Stimulated activated CD4-positive, alpha-beta T cell treated with anti-CD3 and anti-CD28 coated beads, Interleukin-1b, Interleukin-23, amount 100 ng/mL, for 4 hours (primary cell): Measurements from ENCODE around the gene C16orf96.

Source experiments
- DNase-seq, 2 donors: peaks; one replicate each; pipeline ENCODE4 v3.0.0-alpha.2; 2020; ENCODE audit warnings: low read depth in 2 of 2

C16orf96 gene

DNA sequence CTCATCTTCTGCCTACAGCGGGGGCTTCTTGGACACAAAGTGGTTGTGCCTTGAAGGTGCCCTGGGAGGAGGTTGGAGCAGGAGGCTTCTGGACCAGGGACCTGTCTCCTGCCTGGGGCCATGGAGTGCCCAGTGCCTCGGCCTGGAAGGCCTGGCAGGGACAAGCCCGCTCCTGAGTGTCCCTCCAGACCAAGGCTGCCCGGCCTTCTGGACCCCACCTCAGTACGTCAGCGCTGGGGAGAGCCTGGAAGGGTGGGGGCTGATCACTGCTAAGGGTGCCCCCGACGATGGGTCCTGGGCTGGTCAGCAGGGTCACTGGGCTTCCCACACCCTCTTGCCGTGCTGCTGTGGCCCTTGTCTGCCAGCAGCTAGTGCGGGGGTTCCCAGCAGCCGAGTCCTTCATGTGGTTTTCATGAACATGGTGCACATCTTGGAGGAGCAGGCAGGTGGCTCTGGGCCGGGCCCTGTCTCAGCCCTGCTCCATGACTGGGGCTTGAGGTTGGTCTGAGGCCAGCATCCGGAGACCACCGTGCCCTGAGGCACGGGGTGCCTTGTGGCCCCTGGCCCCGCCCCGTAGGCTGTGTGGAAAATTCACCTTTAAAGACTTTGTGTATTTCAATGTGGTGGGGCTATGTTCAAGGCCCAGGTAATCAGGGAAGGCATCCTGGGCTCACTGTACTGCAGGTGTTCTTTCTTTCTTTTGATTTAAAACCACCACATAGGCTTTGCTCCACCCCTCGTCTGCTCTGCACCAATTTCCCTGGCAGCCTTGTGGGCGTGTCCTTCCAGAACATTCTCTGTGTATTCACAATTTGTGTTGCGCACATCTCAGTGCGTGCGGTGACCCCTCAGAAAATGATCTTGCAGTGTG is 90.9 kb downstream of the C16orf96 start:
- no peak for DNase-seq

DNA sequence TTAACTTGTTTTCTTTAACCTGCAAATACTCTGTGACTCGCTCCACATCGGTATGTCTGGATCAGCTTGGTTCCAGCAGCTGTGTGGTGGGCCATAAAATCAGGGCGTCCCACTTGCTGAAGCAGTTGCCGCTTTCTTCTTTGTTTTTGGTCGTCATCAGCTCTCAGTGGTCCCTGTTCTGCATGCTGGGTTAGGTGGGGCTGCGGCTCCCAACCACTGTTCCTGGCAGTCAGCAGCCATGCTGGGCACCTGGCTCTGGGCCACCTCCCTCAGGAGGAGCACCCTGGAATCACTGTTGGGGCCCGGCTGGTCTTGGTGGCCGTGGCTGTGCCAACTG is 91.5 kb downstream of the C16orf96 start:
- no peak for DNase-seq

DNA sequence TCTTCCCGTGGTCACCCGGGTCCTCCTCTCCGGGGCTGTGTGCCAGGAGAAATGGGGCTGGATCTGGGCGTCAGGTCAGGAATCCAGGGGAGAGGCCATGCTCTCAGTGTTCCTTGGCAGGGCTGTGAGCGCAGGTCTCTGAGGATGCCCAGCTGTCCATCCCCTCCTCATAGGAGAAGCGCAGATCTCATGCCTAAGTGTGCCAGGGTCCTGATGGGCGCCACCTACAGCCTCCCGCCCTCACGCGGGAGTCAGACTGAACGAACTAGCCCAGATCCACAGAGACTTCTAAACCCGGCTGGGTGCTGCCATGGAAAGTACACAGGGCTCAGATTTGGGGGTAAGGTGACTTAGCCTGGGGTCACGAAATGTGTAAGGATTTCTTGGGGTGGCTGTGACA is 92.8 kb downstream of the C16orf96 start:
- no peak for DNase-seq

DNA sequence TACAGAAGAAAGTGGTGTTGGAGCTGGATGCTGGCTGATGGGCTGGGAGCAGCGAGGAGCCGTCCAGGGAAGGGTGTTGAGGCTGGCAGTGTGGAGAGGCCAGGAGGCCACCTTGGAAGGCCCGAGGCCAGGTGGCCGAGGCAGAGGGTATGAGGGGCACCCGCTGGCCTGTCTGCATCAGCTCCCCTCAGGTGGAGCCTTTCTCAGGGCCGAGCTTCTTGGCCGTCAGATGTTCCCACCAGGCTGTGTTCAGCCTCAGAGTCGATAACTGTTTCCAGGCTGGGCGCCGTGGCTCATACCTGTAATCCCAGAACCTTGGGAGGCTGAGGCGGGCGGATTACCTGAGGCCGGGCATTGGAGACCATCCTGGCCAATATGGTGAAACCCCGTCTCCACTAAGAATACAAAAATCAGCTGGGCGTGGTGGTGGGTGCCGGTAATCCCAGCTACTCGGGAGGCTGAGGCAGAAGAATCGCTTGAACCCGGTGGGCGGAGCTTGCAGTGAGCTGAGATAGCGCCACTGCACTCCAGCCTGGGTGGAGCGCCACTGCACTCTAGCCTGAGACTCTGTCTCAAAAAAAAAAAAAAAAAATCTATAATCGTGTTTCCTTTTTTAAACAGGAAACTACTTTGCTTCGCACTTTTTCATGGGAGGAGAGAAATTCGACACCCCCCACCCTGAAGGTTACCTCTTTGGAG is 93.8 kb downstream of the C16orf96 start:
- DNase-seq: no peak
